Measurements from ENCODE around the gene SOS1. TPM values are rescaled to one million over a fixed set of nuclear protein-coding genes. Genes with fewer than 3 reads are reported as not detected.

SOS1 gene
- total and polyA plus RNA-seq, 2 donors (not counting 3 experiments of a cell fraction or from before 2014, with no cell fraction given), result 22.2 to 32.5 TPM

DNA sequence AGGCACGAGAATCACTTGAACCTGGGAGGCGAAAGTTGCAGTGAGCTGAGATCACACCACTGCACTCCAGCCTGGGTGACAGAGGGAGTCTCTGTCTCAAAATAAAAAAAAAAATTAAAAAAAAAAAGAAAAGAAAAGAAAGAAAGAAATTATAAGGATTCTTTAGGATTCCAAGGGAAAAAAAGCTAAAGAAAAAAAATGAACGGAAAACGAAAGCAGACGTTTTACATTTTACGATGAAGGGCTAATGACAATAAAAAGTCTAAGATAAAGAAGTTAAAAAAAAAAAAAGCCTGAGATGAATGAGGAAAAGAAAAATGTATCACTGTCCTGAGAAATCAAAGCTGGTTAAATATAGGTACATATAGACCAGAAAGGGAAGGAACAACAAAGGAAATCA is 58.5 kb downstream of the SOS1 start:
- Histone ChIP-seq H3K9me1 (replicated peaks; ENCODE audit: control insufficient read depth, extremely low read depth, insufficient read depth, low read length) (no peaks in the 10 kb centered on the region), H3K4me1 (ENCODE audit: control insufficient read depth, extremely low read depth, insufficient read depth, low read length) (no peaks in the 10 kb centered on the region), H3K27me3 (ENCODE audit: control insufficient read depth in 2 of 2, insufficient read depth in 2 of 2, low read length in 2 of 2) (no peaks in the 10 kb centered on the region), H3K79me2 (ENCODE audit: control insufficient read depth, insufficient read depth, low read length) (peaks cover 2% of the 10 kb centered on the region), H3K4me3 (replicated peaks in 1 of 3; ENCODE audit: insufficient read depth in 1 of 3, low read depth in 1 of 3, low read length in 3 of 3) (no peak overlapping the region), H2AFZ (ENCODE audit: low read depth, low read length) (no peak overlapping the region), H3K4me2 (ENCODE audit: insufficient read depth, low read length) (no peak overlapping the region), H4K20me1 (replicated peaks; ENCODE audit: control insufficient read depth, extremely low read depth, insufficient read depth, low read length) (no peaks in the 10 kb centered on the region), H3K9me3 (replicated peaks; ENCODE audit: control insufficient read depth, insufficient read depth, low read length) (no peaks in the 10 kb centered on the region), H3K27ac (ENCODE audit: insufficient read depth, low read depth, low read length) (no peak overlapping the region), H3K9ac (replicated peaks; ENCODE audit: extremely low read depth, insufficient read depth, low read length) (no peak overlapping the region), H3K36me3 (ENCODE audit: control insufficient read depth in 2 of 2, extremely low read depth in 1 of 2, insufficient read depth in 2 of 2, low read length in 2 of 2) (peaks cover 2 to 4% of the 10 kb centered on the region in 2 experiments)
- POLR2A ChIA-PET, result no interaction called here
- DNase-seq (ENCODE audit: low read depth, low spot score) (no peak), FAIRE-seq (no peak)
- TF ChIP-seq, protein P1, sequence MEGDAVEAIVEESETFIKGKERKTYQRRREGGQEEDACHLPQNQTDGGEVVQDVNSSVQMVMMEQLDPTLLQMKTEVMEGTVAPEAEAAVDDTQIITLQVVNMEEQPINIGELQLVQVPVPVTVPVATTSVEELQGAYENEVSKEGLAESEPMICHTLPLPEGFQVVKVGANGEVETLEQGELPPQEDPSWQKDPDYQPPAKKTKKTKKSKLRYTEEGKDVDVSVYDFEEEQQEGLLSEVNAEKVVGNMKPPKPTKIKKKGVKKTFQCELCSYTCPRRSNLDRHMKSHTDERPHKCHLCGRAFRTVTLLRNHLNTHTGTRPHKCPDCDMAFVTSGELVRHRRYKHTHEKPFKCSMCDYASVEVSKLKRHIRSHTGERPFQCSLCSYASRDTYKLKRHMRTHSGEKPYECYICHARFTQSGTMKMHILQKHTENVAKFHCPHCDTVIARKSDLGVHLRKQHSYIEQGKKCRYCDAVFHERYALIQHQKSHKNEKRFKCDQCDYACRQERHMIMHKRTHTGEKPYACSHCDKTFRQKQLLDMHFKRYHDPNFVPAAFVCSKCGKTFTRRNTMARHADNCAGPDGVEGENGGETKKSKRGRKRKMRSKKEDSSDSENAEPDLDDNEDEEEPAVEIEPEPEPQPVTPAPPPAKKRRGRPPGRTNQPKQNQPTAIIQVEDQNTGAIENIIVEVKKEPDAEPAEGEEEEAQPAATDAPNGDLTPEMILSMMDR (IDR thresholded peaks at IDR 0.05; ENCODE audit: extremely low read depth in 1 of 2, insufficient read depth in 1 of 2, low read depth in 1 of 2, low read length in 2 of 2), result no peak
- TF ChIP-seq JUN (IDR thresholded peaks at IDR 0.05; ENCODE audit: borderline replicate concordance, insufficient read depth, insufficient read length, low read depth) (no peak), MYC (IDR thresholded peaks at IDR 0.05; ENCODE audit: low read depth, low read length) (no peak), FOS (IDR thresholded peaks at IDR 0.05; ENCODE audit: borderline replicate concordance, insufficient read depth, low read length) (no peak), POLR2A (IDR thresholded peaks at IDR 0.05; ENCODE audit: low read depth, low read length) (no peak), POLR2AphosphoS5 (IDR thresholded peaks at IDR 0.05; ENCODE audit: insufficient read depth, low read depth, low read length) (no peak), GATA2 (IDR thresholded peaks at IDR 0.05; ENCODE audit: insufficient read depth, insufficient read length, low read depth, low read length) (no peak), EZH2 (IDR thresholded peaks at IDR 0.05; ENCODE audit: borderline replicate concordance, low read depth, low read length, severe bottlenecking) (no peak)
- TF ChIP-seq, protein P2, sequence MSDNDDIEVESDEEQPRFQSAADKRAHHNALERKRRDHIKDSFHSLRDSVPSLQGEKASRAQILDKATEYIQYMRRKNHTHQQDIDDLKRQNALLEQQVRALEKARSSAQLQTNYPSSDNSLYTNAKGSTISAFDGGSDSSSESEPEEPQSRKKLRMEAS (IDR thresholded peaks at IDR 0.05; ENCODE audit: insufficient read depth, insufficient read length), result no peak
- BruUV-seq (replicated peaks), result no TSS peak
- CTCF ChIA-PET, result interaction anchor here (0.6 to 11.5 kb wide), 12 partner anchors 10 to 375 kb away, joined by 3 to 232 read pairs (median 4); partner anchors contain the start of gene MAP4K3
- dilution Hi-C loops (cut with MboI; ENCODE audit: extremely low pct_ligation_motif_present, low sequenced_read_pairs), result loop anchor here (25.0 kb wide), 1 partner anchor 175 kb away; the partner anchor contains the start of gene CDKL4
- intact Hi-C loops (cut with micrococcal nuclease), result loop anchor here (10.0 kb wide), 1 partner anchor 672 kb away; no protein-coding TSS in a partner anchor
